NOMO-1 (cell line): Measurements from ENCODE around the gene SPHK2.
A peak's percentile ranks its signal among the peaks of the same experiment; 100 is the strongest.
"Not testable (repeated sequence)": the region's sequence is repeated elsewhere in the genome, so short reads cannot be mapped to it uniquely, and the experiment has no call there.

Source experiments
- DNase-seq, 2 experiments: peaks; one replicate each; lab custom pipeline; 2025; ENCODE audit not compliant: unreplicated experiment in 2 of 2; lab: John Stamatoyannopoulos, UW

The SPHK2 gene

GRCh38 chr19:48656840-48657474 lies 37.7 kb downstream of the SPHK2 start:
- DNase-seq, result no peak

GRCh38 chr19:48657828-48658227 lies 38.5 kb downstream of the SPHK2 start:
- not testable (repeated sequence) for DNase-seq

DNA sequence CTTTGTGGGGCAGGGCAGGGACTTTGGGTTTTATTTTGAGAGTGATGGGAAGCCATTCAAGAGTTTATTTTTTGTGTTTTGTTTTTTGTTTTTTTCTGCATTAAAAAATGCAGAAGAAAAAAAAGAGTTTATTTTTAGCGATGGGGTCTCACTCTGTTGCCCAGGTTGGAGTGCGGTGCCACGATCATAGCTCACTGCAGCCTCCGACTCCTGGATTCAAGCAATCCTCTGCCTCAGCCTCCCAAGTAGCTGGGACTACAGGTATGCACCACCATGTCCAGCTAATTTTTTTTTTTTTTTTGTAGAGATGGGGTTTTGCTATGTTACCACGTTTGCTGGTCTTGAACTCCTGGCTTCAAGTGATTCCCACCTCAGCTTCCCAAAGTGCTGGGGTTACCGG lies 39.2 kb downstream of the SPHK2 start:
- DNase-seq, result no peak

DNA sequence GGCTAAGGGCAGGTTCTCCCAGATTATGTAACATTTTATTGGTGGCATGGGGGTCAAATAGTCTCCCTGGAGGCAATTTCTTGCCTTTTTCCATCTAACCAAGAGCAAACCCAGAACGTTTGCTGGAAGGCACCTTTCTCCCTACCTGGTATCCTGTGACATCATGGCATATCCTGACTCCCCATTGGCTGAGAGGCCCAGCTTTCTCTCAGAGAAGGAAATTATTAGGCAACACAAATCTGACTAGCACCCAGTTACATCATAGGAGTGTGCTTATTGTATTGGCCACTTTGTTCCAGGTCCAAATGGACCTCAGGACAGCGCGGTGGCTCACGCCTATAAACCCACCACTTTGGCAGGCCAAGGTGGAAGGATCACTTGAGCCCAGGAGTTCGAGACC lies 40.5 kb downstream of the SPHK2 start:
- DNase-seq, result peak; percentile 15 to 29

DNA sequence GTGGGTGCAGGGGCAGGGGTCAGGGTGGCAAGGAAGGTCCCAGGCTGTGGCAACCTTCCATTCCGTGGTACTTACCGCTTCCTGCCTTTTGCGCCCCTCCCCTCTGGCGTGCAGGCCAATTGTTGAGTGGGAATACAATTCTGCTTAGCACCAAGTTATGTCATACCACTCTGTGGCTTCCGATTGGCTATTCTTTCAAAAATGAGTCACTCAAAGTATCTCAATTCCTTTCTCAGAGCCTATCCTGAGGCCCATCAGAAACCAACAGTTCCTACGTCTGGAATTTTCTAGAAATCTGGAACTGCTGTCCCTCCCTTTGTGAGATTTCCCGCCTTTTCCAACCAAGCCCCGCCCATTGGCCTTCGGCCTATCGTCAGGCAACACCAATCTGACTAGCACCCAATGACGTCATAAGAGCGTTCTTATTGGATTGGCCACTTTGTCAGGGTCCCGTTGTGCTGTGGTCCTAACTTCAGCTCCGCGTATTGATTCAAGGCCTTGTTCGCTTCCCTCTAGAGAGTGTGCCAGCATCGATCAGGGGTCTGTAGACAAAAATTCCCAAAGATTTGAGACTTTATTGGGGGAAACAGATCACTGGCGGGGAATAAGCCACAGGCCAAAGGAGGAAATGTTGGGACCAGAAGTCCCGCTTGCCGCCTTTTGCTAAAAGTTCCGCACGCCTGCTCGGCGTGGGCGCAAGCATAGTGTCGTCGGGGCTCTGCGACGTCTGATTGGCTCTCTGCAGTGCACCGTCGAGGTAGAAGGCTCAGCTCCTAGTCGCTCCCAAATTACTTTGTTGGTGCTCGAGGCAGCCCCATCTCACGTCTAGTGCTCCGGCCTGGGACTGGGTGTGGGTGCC lies 41.8 kb downstream of the SPHK2 start:
- DNase-seq, result peak; percentile 91 to 93

GRCh38 chr19:48661711-48662090 lies 42.4 kb downstream of the SPHK2 start:
- no peak for DNase-seq

DNA sequence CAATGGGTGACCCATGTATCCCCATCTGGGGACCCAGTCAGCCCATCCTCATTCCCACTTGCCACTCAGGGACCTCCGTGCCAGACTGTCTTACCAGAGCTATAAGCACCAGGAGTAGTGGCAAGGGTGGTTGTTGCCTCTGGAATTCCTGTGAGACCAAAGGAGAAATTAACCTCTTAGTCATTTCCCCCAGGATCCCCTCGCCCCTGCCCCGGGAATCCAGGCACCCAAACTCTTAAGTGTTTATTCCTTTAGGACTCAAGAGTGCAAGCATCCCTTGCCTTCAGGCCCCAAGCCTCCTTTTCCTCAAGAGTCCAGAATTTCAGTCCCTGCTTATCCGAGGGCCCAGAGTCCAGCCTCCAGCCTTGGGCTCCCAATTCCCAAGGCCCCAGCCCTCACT lies 44.4 kb downstream of the SPHK2 start:
- no peak for DNase-seq

DNA sequence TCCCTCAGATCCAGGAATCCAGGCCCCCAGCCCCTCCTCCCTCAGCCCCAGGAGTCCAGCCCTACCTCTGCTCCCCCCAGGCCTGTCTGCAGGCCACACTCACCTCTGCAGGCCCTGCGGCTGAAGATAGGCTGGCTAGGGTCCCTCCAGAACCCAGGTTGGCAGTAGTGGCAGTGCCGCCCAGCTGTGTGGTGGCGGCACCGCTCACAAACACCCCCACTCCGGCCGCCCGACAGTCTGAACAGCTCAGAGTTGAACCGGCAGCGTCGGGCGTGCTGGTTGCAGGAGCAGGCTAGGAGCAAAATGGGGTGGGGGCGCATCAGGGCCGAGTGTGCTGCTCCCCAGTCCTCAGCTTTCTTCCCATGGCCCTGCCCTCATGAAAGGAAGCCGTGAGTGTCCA lies 45.2 kb downstream of the SPHK2 start:
- no peak for DNase-seq

GRCh38 chr19:48665786-48666185 lies 46.5 kb downstream of the SPHK2 start:
- no peak for DNase-seq

GRCh38 chr19:48668332-48668731 lies 49.0 kb downstream of the SPHK2 start:
- no peak for DNase-seq

DNA sequence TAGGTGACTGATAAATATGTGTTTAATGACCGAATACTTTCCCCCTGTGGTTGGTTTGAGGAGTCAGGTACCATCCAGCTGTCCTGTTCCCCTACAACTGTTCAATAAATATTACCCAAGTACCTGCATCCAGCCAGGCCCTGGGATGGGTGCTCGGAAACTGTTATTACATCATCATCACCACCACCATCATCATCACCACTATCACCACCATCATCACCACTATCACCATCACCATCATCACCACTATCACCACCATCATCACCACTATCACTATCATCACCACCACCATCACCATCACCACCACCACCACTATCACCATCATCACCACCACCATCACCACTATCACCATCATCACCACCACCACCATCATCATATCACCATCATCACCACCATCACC lies 49.5 kb downstream of the SPHK2 start:
- no peak for DNase-seq

DNA sequence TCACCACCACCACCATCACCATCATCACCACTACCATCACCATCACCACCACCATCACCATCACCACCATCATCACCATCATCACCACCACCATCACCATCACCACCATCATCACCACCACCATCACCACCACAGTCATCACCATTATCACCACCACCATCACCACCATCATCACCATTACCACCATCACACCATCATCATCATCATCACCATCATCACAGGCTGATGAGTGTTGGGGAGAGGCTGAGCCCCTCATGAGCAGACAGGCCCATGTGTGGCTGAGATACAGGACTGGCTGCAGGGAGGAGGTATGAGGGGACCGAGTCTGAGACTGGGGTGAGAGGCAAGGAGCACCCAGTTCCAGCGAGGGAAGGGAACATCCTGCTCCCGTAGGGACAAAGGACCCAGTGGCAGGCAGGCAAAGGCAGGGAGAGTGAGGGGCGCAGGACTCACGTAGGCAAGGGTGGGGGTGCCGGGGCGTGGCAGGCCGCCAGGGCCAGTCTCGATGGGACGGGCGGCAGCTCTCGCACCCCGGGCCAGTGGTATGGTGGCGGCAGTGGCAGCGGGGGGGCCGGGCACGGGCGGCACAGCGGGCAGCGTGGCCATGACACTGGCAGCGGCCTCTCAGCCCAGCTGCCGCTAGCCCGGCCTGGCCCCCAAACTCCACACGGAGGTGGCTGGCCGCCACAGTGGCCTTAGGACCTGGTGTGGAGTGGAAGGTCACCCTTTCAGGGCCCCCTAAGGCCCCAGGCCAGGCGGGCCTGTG lies 50.8 kb downstream of the SPHK2 start:
- DNase-seq, result no peak

DNA sequence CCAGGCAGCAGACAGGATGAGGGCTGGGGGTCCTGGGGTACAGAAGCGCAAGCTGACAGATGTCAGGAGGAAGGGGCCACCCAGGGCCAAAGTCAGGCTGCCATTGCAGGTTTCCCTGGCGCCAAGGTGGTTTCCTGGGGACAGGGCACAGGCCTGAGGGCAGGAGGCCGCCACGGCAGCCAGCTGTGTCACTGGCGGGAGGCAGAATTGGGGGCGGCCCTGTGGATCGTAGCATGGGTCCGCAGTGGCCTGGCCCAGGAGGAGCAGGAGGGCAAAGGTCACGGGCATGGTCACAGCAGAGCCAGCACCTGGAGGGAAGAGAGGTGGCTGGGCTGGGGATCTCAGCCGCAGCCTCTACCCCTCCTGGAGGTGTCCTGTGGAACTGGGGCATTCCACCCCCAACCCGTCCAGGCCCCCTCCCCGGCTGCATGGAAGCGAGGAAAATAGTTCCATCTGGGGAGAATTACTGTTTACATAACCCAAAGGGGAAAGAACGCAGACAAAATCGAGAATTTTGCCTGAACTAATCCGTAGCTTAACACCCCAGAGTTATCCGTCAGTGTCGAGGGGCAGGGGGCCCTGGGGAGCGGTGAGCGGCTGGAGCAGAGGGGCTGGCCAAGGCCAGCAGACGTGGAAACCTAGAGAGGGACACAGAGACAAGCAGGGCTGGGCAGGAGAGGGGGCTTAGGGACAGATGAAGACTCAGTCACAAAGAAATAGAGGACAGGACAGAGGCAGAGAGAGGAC lies 51.6 kb downstream of the SPHK2 start:
- no peak for DNase-seq

DNA sequence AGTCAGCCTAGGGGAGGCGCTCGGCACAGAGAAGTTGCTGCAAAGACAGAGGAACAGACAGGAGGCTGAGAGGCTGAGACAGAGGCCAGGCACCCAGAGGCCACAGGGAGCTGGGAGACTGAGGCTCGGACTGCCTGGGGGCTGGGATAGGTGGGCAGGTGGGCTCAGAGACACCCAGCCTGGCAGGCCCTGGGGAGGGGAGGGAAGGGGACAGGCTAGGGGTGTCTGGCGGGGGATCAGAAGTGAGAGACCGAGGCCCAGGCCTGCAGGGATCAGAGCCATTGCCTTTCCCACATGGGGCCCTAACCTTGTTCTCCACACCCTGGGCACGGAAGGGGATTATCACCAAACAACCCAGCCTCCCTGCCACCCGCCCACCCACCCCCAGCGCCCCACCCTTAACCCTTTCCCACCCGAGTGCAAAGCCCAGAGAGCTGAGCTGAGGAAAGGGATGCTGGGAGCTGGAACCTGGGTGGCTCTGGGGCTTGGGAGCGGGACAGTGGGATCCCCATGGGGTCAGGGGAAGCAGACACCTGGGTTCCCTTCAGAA lies 52.2 kb downstream of the SPHK2 start:
- DNase-seq, result no peak

- no peak for DNase-seq
Observed at GRCh38 chr19:48672994-48673393, 53.7 kb downstream of the SPHK2 start, which contains the start of gene NTN5. Gene NTN5 (minus strand): TSS chr19:48673017. CDS start chr19:48670986, 2,031 bp downstream.

GRCh38 chr19:48673436-48674100 lies 54.3 kb downstream of the SPHK2 start:
- no peak for DNase-seq

GRCh38 chr19:48674216-48674809 lies 55.0 kb downstream of the SPHK2 start:
- DNase-seq, result no peak

GRCh38 chr19:48674921-48675824 lies 55.9 kb downstream of the SPHK2 start:
- peak; percentile 40 to 67 for DNase-seq

DNA sequence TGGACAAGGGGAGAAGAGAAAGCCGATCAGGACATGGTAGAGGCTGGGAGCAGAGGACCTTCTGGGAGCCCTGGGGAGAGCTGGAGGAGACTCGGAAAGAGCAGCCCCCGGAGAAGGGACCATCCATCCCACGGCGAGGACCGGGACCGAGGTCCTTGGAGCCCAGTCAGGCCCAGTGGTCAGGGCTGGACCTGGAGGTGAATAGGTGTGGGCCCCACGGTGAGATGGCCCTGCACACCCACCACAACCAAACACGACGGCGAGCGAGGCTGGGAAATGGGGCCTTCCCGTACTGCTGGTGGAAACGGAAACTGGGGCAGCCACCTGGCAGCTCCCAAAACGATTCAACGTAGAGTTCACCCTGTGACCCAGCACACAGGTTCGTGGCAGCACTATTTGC lies 57.2 kb downstream of the SPHK2 start:
- DNase-seq, result no peak
